H1 (cell line): ENCODE measurements around the gene RRAD. TPM values are rescaled to one million over a fixed set of nuclear protein-coding genes. Genes with fewer than 3 reads are reported as not detected.

Experiments
- HDAC6 ChIP-seq: IDR thresholded peaks from one replicate; pipeline ENCODE4 v1.7.1; 2012; ENCODE audit warnings: low read depth, mild to moderate bottlenecking, inconsistent platforms, low read length, moderate library complexity
- RNF2 ChIP-seq: fragments of 200-900, 300-1000 bp; sonication (generic); IDR thresholded peaks from 2 replicates; pipeline ENCODE4 v1.7.1; 2016; ENCODE audit warnings: borderline replicate concordance, low read depth, mild to moderate bottlenecking, antibody characterized with exemption, low read length; ENCODE audit not compliant: poor library complexity, severe bottlenecking; ENCODE audit errors: missing control alignments
- polyA plus RNA-seq, 7 experiments: library from polyadenylated mRNA; depleted of rRNA in 3 of 7; stranded (reverse) in 5 of 7; unstranded in 2 of 7; fragments of >200 nt in 5 of 7; fragments of 200-250 nt in 2 of 7; gene quantifications; 1 replicate in 5 of 7; 2 replicates in 1 of 7; 4 replicates in 1 of 7; pipeline versions ENCODE4 v1.2.1 to v1.2.3, GENCODE V29; 2011 to 2013; ENCODE audit warnings: missing spikeins in 2 of 7, mixed read lengths in 2 of 7
- total RNA-seq: library from RNA; stranded (reverse); fragmentation: NEBNext Ultra II Directional; extraction: Animal tissue kit (Norgen Biotek cat#: 25700); gene quantifications from 2 replicates; pipeline ENCODE4 v1.2.1, GENCODE V29; 2021

Gene RRAD
- total and polyA plus RNA-seq, 2 of the 8 experiments (the other 6 are each of a cell fraction or from before 2014, with no cell fraction given), result 0.17 TPM; not detected in 1

GRCh38 chr16:66936462-66936861 lies 11.1 kb upstream of the RRAD start (continued):
- TF ChIP-seq RNF2 (no peak), HDAC6 (no peak)
- TF ChIP-seq, all 59 proteins: peak for 0
